Measurements from ENCODE around the gene FADS1.

The FADS1 gene

DNA sequence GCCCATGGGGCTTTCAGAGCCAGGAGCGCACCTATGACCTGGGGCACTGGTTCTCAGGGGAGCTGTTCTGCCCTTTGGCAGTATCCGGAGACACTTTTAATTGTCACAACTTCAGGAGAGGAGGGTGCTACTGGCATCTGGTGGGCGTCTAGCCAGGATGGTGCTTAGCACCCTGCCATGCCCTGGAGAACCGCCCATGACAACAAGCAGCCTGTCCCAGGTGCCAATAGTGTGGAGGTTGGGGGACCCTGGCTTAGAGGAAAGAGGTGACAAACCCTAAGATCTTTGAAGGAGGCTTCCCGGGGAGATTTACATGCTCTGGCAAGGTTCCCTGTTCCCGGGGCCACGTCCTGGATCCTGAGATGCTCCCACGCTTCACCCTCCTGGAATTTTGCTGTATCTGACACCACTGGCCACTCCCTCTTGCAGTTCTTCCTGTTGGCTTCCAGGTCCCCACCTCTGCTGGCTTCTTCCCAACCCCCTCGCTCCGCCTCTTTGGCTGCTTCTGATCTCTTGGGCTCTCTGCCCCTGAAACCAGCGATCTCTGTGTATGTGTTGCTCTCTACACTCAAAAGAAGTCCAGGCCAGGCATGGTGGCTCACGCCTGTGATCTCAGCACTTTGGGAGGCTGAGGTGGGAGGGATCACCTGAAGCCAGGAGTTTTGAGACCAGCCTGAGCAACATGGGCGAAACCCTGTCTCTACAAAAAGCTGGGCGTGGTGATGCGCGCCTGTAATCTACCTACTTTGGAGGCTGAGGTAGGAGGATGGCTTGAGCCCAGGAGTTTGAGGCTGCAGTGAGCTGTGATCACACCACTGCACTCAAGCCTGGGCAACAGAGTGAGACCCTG, 43.5 kb upstream of the FADS1 start:
- H3K4me3 ChIP-seq (ENCODE audit: low read depth, low read length), result no peak overlapping the region
- TF ChIP-seq, protein P1, sequence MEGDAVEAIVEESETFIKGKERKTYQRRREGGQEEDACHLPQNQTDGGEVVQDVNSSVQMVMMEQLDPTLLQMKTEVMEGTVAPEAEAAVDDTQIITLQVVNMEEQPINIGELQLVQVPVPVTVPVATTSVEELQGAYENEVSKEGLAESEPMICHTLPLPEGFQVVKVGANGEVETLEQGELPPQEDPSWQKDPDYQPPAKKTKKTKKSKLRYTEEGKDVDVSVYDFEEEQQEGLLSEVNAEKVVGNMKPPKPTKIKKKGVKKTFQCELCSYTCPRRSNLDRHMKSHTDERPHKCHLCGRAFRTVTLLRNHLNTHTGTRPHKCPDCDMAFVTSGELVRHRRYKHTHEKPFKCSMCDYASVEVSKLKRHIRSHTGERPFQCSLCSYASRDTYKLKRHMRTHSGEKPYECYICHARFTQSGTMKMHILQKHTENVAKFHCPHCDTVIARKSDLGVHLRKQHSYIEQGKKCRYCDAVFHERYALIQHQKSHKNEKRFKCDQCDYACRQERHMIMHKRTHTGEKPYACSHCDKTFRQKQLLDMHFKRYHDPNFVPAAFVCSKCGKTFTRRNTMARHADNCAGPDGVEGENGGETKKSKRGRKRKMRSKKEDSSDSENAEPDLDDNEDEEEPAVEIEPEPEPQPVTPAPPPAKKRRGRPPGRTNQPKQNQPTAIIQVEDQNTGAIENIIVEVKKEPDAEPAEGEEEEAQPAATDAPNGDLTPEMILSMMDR (IDR thresholded peaks at IDR 0.05; ENCODE audit: low read depth, low read length), result no peak

DNA sequence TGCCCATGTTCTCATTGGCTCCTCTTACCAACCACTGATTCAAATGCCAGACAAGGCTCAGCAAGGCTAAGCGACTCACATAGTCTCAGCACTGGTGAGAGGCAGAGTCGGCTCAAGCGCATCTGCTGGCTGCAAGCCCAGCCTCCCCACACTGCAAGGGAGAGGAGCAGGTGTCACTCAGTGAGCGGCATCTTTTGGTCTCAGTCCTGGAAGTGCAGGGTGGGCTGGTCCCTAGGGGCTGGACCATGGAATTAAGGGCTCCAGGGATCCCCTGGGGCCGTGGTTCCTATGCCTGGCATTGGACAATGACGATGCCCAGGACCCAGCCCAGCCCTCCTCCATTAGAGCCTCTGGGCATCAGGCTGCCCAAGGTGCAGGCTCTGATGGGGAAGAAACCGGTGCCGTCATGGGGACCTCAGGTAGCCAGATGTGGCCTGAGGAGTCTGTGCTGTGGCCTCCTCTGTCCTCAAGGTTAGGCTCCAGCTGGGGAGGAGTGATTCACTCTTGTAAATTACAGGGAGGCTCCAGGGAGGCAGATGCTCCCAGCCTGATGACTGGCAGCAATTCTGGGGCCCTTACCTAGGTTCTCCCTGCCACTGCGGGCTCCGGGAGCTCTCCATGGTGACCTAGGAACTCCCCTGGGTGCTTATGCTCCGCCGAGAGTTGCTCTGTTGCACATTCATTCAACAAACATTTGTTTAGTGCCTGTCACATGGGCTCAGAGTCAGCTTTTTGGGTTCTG, 39.3 kb upstream of the FADS1 start:
- no peak overlapping the region for H3K4me3 ChIP-seq (ENCODE audit: low read depth, low read length)
- TF ChIP-seq, protein P1 (IDR thresholded peaks at IDR 0.05; ENCODE audit: low read depth, low read length), result no peak

DNA sequence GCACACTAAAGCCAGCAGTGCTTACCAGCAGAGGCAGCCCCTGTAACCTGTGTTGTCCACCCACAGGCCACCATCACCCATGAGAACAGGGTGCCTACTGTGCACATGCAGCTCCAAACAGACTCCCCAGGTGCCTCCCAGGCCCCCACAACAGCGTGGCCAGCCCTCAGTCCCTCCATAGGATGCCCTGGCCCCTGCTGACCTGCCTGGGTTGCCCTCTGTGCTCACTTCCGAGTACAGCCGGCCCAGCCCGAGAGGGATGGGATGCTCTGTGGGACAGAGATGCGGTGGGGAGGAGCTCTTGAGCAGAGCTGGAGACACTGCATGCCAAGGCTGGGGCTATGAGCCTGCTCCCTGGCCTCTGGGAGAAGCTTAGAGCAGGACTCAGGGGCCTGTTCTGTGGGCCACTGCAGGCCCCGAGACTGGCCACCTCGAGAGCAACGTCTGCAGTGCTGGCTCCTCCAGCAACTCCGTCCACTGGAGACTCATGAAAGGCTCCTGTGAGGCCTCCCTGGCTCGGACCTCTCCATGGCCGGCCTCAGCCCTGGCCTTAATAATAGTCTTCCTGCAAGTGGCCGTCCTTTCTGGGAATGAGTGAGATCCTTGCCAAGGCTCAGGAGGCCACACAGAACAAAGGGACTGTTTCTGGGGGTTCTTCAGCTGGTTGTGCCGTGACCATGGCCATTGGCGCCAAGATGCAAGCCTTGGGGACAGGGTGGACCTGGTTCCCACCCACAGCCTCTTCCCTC, 38.3 kb upstream of the FADS1 start:
- no peak overlapping the region for H3K4me3 ChIP-seq (ENCODE audit: low read depth, low read length)
- TF ChIP-seq, protein P1 (IDR thresholded peaks at IDR 0.05; ENCODE audit: low read depth, low read length), result no peak

DNA sequence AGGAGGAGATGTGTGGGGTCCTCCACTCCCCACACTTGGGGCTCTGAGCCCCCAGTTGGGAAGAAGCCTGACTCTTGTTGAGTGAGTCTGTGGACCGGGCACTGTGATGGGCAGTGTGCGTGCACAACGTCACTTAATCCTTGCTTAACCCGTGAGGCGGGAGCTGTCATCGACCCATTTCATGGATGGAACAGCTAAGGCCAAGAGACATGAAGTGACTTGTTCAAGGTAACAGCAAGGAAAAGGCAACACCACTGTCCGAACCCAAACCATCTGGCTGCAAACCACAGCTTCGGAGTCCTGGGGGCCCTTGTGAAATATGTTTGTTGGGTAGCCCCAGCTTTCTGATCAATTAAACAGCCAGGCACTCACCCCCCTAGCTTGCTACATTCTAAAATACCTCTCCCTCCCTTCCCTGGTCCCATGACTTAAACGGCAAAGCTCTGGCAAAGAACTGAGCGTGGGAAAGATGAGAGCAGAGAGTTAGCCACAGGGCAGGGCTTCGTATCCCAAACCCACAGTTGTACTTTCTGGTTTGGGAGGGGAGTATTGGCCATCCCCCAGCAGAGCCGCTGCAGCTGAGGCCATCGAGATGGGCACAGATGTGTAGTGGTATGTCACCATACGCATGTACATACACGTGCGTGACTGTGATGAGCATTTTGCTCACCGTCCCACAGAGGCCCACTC, 37.5 kb upstream of the FADS1 start:
- H3K4me3 ChIP-seq (ENCODE audit: low read depth, low read length), result no peak overlapping the region
- TF ChIP-seq, protein P1 (IDR thresholded peaks at IDR 0.05; ENCODE audit: low read depth, low read length), result no peak

DNA sequence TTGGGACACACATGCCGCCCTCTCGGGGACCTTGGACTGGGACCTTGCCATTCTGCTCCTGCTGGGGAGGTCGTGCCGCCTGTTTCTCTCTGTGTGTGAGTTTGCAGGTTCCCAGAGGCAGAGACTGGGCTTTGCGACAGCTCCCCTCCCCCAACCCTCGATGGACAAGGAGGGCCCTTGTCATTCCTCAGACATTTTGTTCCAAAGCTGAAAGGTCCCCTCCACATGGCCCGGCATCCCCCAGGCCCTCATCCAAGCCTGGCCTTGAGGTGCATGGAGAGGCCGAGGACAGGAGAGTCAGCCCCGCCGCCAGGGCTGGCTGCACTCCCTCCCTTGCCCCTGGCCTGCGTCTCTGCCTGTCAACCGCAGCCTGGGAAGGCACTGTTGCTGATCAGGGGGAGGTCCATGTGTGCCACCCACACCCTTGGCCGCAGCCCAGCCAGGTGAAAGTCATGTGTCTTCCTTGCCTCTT, 36.9 kb upstream of the FADS1 start:
- TF ChIP-seq, protein P1 (IDR thresholded peaks at IDR 0.05; ENCODE audit: low read depth, low read length), result no peak
- H3K4me3 ChIP-seq (ENCODE audit: low read depth, low read length), result no peak overlapping the region

DNA sequence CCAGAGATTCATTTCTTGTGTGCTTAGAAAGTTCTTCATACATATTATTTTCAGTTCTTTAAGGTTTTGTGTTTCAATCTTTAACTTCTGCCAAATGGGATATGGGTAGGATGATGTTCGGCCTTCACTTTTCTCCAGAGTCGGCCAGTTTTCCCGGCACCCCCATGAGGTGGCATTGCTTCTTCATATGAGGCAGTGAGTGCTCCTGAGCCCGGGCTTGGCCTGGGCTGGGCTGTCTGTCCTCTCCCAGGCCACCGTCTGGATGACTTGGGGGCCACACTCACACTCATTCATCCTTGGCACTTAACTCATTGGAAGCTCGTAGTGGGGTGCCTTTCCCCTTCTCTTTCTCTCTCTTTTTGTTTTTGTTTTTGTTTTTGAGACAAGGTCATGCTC, 35.1 kb upstream of the FADS1 start:
- H3K4me3 ChIP-seq (ENCODE audit: low read depth, low read length), result no peak overlapping the region
- TF ChIP-seq, protein P1 (IDR thresholded peaks at IDR 0.05; ENCODE audit: low read depth, low read length), result no peak

All from WI38 (cell line).